Breast epithelium (tissue), 4 donors: ENCODE results near the gene CUL5. TPM values are rescaled to one million over a fixed set of nuclear protein-coding genes. Genes with fewer than 3 reads are reported as not detected.

Source experiments
- DNase-seq, 2 donors: peaks; one replicate each; pipeline ENCODE4 v3.0.0-alpha.2; 2019; ENCODE audit warnings: low spot score in 2 of 2
- H3K27ac ChIP-seq, 2 donors: fragments of 200-600 bp; sonication (generic) in 1 of 2; one replicate each; pipeline ENCODE4 v1.5.1; 2016 to 2019; ENCODE audit warnings: mild to moderate bottlenecking in 1 of 2
- H3K27me3 ChIP-seq, 2 donors: fragments of 200-600 bp; sonication (generic) in 1 of 2; one replicate each; pipeline versions ENCODE4 v1.5.1 to v1.6.0; 2017 to 2019; ENCODE audit warnings: control low read depth in 1 of 2, mild to moderate bottlenecking in 1 of 2
- H3K36me3 ChIP-seq: fragments of 200-600 bp; one replicate; pipeline ENCODE4 v1.5.1; 2019
- H3K4me1 ChIP-seq, 2 donors: fragments of 200-600 bp; sonication (generic); one replicate each; pipeline ENCODE4 v1.5.1; 2016 to 2019; ENCODE audit warnings: control low read depth in 1 of 2
- H3K4me3 ChIP-seq, 3 donors: fragments of 200-600 bp; sonication (generic); 1 replicate in 2 of 3; 2 replicates in 1 of 3; pipeline ENCODE4 v1.5.1; 2016 to 2019; ENCODE audit warnings: mild to moderate bottlenecking in 3 of 3, moderate library complexity in 2 of 3
- H3K9me3 ChIP-seq, 2 donors: fragments of 200-600 bp; sonication (generic) in 1 of 2; one replicate each; pipeline ENCODE4 v1.5.1; 2016 to 2019; ENCODE audit warnings: control low read depth in 1 of 2
- CTCF ChIP-seq, 3 donors: fragments of 450-650 bp; IDR thresholded peaks; one replicate each; pipeline ENCODE4 v1.5.1; 2016 to 2017; ENCODE audit warnings: antibody characterized with exemption in 3 of 3, mild to moderate bottlenecking in 3 of 3, moderate library complexity in 3 of 3
- POLR2A ChIP-seq: fragments of 450-650 bp; IDR thresholded peaks from one replicate; pipeline ENCODE4 v1.6.1; 2016; ENCODE audit warnings: antibody characterized with exemption, mild to moderate bottlenecking, moderate library complexity
- POLR2AphosphoS5 ChIP-seq, 3 donors: sonication (generic); formaldehyde crosslinking; IDR thresholded peaks; one replicate each; pipeline ENCODE4 v1.6.1; 2017; ENCODE audit warnings: antibody characterized with exemption in 3 of 3
- intact Hi-C: fragments of 100-400 bp; cut with DNase I; formaldehyde crosslinking; loops from one replicate; pipeline ENCODE4 v1.15.1; 2023; ENCODE audit warnings: low total_unique reads
- total RNA-seq, 3 donors: library from RNA; depleted of rRNA; stranded (reverse); fragments of >200 nt; gene quantifications; one replicate each; pipeline ENCODE4 v1.1.0, GENCODE V29; 2016

CUL5 gene
- total RNA-seq, 3 donors from 2014 or later: 25.9 to 34.4 (median 32.8) TPM

- intact Hi-C loops: no loop called here
- no peak overlapping the region for H3K27ac ChIP-seq
- no peaks in the 10 kb centered on the region for H3K9me3 ChIP-seq
- no peaks in the 10 kb centered on the region for H3K27me3 ChIP-seq
- no peak overlapping the region for H3K4me3 ChIP-seq
- H3K4me1 ChIP-seq: no peaks in the 10 kb centered on the region
- TF ChIP-seq POLR2A: no peak
- TF ChIP-seq POLR2AphosphoS5 (IDR thresholded peaks at IDR 0.05): no peak
- TF ChIP-seq CTCF (IDR thresholded peaks at IDR 0.05): no peak
- no peak for DNase-seq
- H3K36me3 ChIP-seq: no peaks in the 10 kb centered on the region
These were observed 54.7 kb downstream of the CUL5 start for GRCh38 chr11:108063410-108063809.

- DNase-seq: no peak
- H3K9me3 ChIP-seq: no peaks in the 10 kb centered on the region
- no peaks in the 10 kb centered on the region for H3K27me3 ChIP-seq
- no peak for TF ChIP-seq CTCF (IDR thresholded peaks at IDR 0.05)
- TF ChIP-seq POLR2AphosphoS5 (IDR thresholded peaks at IDR 0.05): no peak
- TF ChIP-seq POLR2A: no peak
- intact Hi-C loops: no loop called here
- H3K27ac ChIP-seq: no peak overlapping the region
- no peaks in the 10 kb centered on the region for H3K36me3 ChIP-seq
- H3K4me3 ChIP-seq: no peak overlapping the region
- H3K4me1 ChIP-seq: no peaks in the 10 kb centered on the region
These were observed 61.2 kb downstream of the CUL5 start for GRCh38 chr11:108069947-108070346.

- no peaks in the 10 kb centered on the region for H3K36me3 ChIP-seq
- H3K27ac ChIP-seq: no peak overlapping the region
- H3K9me3 ChIP-seq: no peaks in the 10 kb centered on the region
- intact Hi-C loops: no loop called here
- DNase-seq: no peak
- H3K27me3 ChIP-seq: no peaks in the 10 kb centered on the region
- H3K4me3 ChIP-seq: no peak overlapping the region
- no peaks in the 10 kb centered on the region for H3K4me1 ChIP-seq
- TF ChIP-seq CTCF (IDR thresholded peaks at IDR 0.05): no peak
- no peak for TF ChIP-seq POLR2AphosphoS5 (IDR thresholded peaks at IDR 0.05)
- no peak for TF ChIP-seq POLR2A
These were observed 76.1 kb downstream of the CUL5 start for GRCh38 chr11:108084811-108085210.

- Histone ChIP-seq H3K4me1 (no peaks in the 10 kb centered on the region), H3K27ac (no peak overlapping the region), H3K36me3 (no peaks in the 10 kb centered on the region), H3K4me3 (no peak overlapping the region), H3K27me3 (no peaks in the 10 kb centered on the region), H3K9me3 (no peaks in the 10 kb centered on the region)
- intact Hi-C loops: no loop called here
- DNase-seq: no peak
- TF ChIP-seq CTCF (IDR thresholded peaks at IDR 0.05) (no peak), POLR2A (no peak), POLR2AphosphoS5 (IDR thresholded peaks at IDR 0.05) (no peak)
These were observed 77.0 kb downstream of the CUL5 start for GRCh38 chr11:108085672-108086071.

- Histone ChIP-seq H3K27ac (no peak overlapping the region), H3K27me3 (no peaks in the 10 kb centered on the region), H3K4me3 (no peak overlapping the region), H3K4me1 (no peaks in the 10 kb centered on the region), H3K36me3 (no peaks in the 10 kb centered on the region), H3K9me3 (no peaks in the 10 kb centered on the region)
- TF ChIP-seq POLR2AphosphoS5 (IDR thresholded peaks at IDR 0.05) (no peak), CTCF (IDR thresholded peaks at IDR 0.05) (no peak), POLR2A (no peak)
- no peak for DNase-seq
- intact Hi-C loops: no loop called here
These were observed 83.4 kb downstream of the CUL5 start for GRCh38 chr11:108092134-108092533.
